Retinal pigment epithelial cell (primary cell): ENCODE results near the gene GPR161.
A peak's percentile ranks its signal among the peaks of the same experiment; 100 is the strongest.

Experiments
- DNase-seq: peaks from one replicate; pipeline ENCODE4 v3.0.0-alpha.2; 2010; ENCODE audit warnings: low read depth
- H3K4me3 ChIP-seq: 2 replicates; pipeline ENCODE4 v1.5.1; 2011; ENCODE audit warnings: mild to moderate bottlenecking, low read length, control low read depth, moderate library complexity
- CTCF ChIP-seq: conservative IDR thresholded peaks from 2 replicates; pipeline ENCODE4 v1.5.1; 2011; ENCODE audit warnings: low read depth, low read length, control low read depth, inconsistent platforms

GPR161 gene

GRCh38 chr1:168087696-168088095, 49.0 kb downstream of the GPR161 start:
- TF ChIP-seq CTCF: no peak
- no peak for DNase-seq
- no peak overlapping the region for H3K4me3 ChIP-seq

- DNase-seq: no peak
- TF ChIP-seq CTCF: peak; percentile 22
- no peak overlapping the region for H3K4me3 ChIP-seq
Measured at GRCh38 chr1:168086438-168086837, 50.3 kb downstream of the GPR161 start.

GRCh38 chr1:168085401-168085872, 51.3 kb downstream of the GPR161 start:
- DNase-seq: no peak
- H3K4me3 ChIP-seq: no peak overlapping the region
- no peak for TF ChIP-seq CTCF

GRCh38 chr1:168084396-168085231, 52.1 kb downstream of the GPR161 start:
- no peak overlapping the region for H3K4me3 ChIP-seq
- TF ChIP-seq CTCF: peak; percentile 89
- DNase-seq: no peak

GRCh38 chr1:168083456-168084325, 53.0 kb downstream of the GPR161 start:
- DNase-seq: no peak
- no peak overlapping the region for H3K4me3 ChIP-seq
- TF ChIP-seq CTCF: no peak

GRCh38 chr1:168082008-168082876, 54.5 kb downstream of the GPR161 start:
- H3K4me3 ChIP-seq: no peak overlapping the region
- peak; percentile 98 for TF ChIP-seq CTCF
- peak; percentile 22 for DNase-seq
